Measurements from ENCODE around the gene SYPL1.

SYPL1 gene

GRCh38 chr7:106050002-106050745 lies 61.9 kb downstream of the SYPL1 start:
- DNase-seq (ENCODE audit: low spot score) = no peak

GRCh38 chr7:106049139-106049752 lies 62.9 kb downstream of the SYPL1 start:
- DNase-seq (ENCODE audit: low spot score) = no peak

GRCh38 chr7:106048706-106049020 lies 63.4 kb downstream of the SYPL1 start:
- no peak for DNase-seq (ENCODE audit: low spot score)

GRCh38 chr7:106047818-106048705 lies 64.0 kb downstream of the SYPL1 start:
- no peak for DNase-seq (ENCODE audit: low spot score)

- no peak for DNase-seq (ENCODE audit: low spot score)
Measured at GRCh38 chr7:106047184-106047583, 64.9 kb downstream of the SYPL1 start.

GRCh38 chr7:106045586-106045985 lies 66.5 kb downstream of the SYPL1 start:
- DNase-seq (ENCODE audit: low spot score) = no peak

GRCh38 chr7:106045139-106045538 lies 67.0 kb downstream of the SYPL1 start:
- DNase-seq (ENCODE audit: low spot score) = no peak

- DNase-seq (ENCODE audit: low spot score) = no peak
Measured at GRCh38 chr7:106042196-106042611, 69.9 kb downstream of the SYPL1 start.

GRCh38 chr7:106041140-106041717 lies 70.9 kb downstream of the SYPL1 start:
- peak; percentile 45 for DNase-seq (ENCODE audit: low spot score)

Data from hematopoietic multipotent progenitor cell treated with erythropoietin and hydrocortisone succinate and interleukin-3 and kit ligand, for 17 days (in vitro differentiated cells).